GM21515 (cell line): ENCODE data around the gene FAM20A.
"Not testable (repeated sequence)": the region's sequence is repeated elsewhere in the genome, so short reads cannot be mapped to it uniquely, and the experiment has no call there.

Experiments
- ATAC-seq: cut with Tn5 transposase; IDR thresholded peaks from one replicate; pipeline ENCODE4 v1.9.1; 2021; ENCODE audit not compliant: unreplicated experiment

Gene FAM20A

GRCh38 chr17:68505951-68506350 is 95.2 kb downstream of the FAM20A start:
- no peak for ATAC-seq

GRCh38 chr17:68501074-68501473 is 100.1 kb downstream of the FAM20A start:
- ATAC-seq: no peak

- no peak for ATAC-seq
Observed at GRCh38 chr17:68499587-68499986, 101.6 kb downstream of the FAM20A start.

- peak; percentile 26 for ATAC-seq
Observed at GRCh38 chr17:68498479-68499326, 102.5 kb downstream of the FAM20A start.

GRCh38 chr17:68497885-68498319 is 103.3 kb downstream of the FAM20A start:
- ATAC-seq: peak; percentile 92

- ATAC-seq: no peak
Observed at GRCh38 chr17:68495081-68495480, 106.1 kb downstream of the FAM20A start.

GRCh38 chr17:68492394-68493054 is 108.6 kb downstream of the FAM20A start:
- ATAC-seq: not testable (repeated sequence)

GRCh38 chr17:68491381-68492231 is 109.6 kb downstream of the FAM20A start:
- ATAC-seq: peak; percentile 62

- ATAC-seq: no peak
Observed at GRCh38 chr17:68489919-68490318, 111.2 kb downstream of the FAM20A start.
